OCI-LY7 (cell line): Measurements from ENCODE around the gene CLMN.

Experiments
- CTCF ChIP-seq: fragments of 200-600 bp; sonication (generic); conservative IDR thresholded peaks from 2 replicates; pipeline ENCODE4 v1.5.1; 2014; ENCODE audit warnings: mild to moderate bottlenecking, antibody characterized with exemption, low read length, moderate library complexity, mixed read lengths
- EZH2phosphoT487 ChIP-seq: fragments of 200-600 bp; sonication (generic); IDR thresholded peaks from 2 replicates; pipeline ENCODE4 v1.6.1; 2018; ENCODE audit warnings: low read depth, borderline replicate concordance, mild to moderate bottlenecking, mixed run types, antibody characterized with exemption, low read length, moderate library complexity, mixed read lengths

- TF ChIP-seq CTCF (no peak), EZH2phosphoT487 (no peak)
Measured at GRCh38 chr14:95301527-95302187, 18.1 kb downstream of the CLMN start.
